GM21737 (cell line): ENCODE results near the gene CREB3L2.

ENCODE experiments used
- ATAC-seq: cut with Tn5 transposase; IDR thresholded peaks from one replicate; pipeline ENCODE4 v1.9.1; 2021; ENCODE audit warnings: mild to moderate bottlenecking, moderate library complexity; ENCODE audit not compliant: unreplicated experiment

CREB3L2 gene

DNA sequence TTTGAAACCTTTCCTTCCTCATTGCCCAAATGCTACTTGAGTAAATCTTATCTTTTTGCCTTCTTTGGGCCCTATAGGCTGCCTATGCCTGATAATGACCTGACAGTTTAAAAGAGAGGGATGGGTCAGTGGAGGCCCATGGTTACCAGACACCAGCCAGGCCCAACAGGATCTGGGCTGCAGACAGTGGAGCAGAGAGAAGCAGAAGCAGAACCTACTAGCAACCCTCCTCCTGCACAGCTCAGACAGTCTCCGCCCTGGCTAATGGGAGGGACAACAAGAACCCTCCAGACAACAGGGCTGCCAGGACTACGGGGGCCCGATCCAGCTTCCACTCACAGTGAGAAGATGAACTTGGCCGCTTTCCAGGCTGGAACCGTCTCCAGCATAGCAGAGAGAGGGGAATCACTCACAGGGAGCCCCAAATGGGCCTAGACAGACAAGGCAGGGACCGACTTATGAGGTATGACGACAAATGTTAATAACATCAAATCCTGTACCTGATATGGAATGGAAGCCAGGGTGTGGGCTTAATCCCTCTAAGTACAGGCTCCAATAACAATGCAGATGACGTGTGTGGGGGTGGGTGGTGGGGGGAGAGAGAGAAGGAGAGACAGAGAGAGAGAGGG lies 123.4 kb downstream of the CREB3L2 start:
- ATAC-seq, result no peak

DNA sequence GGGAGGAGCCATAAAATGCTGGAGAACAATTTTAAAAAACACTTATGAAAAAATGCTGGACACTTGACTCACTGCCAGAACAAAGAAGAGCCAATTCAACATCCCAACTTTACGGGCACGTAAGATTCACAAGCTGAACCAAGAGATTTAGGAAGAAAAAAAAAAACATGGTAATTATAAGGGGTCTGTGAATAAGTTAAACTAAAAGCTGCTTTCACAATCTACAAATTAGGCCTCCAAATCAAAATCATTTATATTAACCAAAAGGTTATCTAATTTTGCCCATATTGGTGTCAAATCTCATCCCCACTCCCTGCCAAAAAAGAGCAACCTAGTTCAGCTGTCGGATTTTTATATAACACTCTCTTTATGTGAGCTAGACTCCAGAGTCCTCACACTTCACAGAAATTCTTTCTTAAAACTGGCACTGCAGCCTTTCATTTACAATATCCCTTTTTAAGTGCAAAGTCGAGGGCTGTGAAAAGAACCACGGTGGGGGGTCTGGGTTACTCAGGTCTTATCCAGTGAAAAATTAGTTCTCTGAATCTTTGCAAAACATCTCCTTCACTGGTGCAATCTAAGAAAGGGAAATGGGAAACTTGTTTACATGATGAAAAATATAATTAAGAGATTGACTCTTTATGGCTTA lies 124.7 kb downstream of the CREB3L2 start:
- no peak for ATAC-seq

DNA sequence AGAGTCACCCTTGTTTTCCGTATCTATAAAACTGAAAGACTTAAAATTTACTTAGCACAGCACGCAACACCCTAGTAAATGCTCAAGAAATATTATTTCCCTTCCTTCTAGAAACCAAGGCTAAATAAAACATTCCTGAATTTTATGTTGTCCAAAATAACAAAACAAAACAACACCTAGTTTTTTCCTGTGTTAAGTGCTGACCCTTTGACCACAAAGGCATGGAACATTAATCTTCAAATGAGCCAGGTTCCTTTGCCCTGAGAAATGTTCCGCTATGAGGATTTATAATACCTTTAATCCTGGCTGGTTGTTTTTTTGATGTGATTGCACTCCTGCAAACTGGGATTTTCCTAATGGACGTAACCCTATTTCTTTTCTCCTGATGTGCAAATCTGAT lies 126.1 kb downstream of the CREB3L2 start:
- no peak for ATAC-seq

DNA sequence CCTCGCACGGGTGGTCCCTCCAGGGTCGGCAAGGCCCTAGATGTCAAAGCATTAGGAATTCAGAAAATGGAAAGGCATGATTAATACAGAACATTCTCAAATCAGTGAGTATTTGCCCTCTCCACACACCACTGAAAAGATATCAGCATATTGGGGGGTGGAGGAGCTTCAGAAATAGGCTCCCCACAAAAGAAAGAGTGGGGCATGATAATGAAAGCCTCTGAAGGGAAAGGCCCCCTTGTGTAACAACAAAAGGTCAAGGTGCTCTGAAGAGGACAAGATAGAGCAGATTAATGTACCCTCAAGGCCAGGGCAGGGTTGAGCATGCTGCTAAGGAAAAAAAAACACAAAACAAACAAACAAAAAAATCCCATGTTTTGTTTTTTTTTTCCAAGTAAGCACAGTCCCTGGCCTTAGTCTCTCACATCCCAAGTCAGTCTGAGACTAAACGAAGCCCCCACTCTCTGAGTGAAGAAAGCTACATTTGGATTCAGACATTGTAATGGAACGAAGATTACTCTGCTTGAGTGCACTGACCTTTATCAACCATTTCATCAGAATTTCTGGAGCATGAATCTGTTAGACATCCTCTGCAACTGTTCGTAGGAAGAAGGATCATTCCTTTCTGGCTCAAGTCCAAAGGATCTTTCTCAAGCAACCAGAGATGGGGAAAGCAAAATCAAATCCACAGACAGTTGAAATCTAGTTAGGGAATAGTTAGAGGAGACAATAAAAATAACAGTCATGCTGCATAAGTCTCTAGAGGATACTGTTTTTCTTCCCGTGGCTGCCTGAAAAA lies 127.7 kb downstream of the CREB3L2 start:
- ATAC-seq, result no peak

DNA sequence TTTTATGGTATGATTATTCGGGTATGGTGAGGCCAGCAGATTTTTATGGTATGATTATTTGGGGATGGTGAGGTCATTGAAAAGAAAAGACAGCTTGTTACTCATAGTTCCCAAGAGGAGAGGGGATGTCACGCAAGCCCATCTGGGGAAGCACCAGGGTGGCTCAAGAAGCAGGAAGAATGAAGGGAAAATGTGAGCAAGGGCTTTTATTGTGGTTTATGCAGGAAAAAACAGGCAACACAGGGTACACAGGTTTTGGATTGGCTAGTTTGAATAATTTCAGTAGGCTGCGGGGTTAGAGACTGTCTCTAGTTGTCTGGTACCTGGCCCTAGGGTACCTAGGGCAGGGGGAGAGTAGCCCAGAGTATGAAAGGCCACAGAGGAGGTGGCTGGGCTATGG lies 128.4 kb downstream of the CREB3L2 start:
- no peak for ATAC-seq

DNA sequence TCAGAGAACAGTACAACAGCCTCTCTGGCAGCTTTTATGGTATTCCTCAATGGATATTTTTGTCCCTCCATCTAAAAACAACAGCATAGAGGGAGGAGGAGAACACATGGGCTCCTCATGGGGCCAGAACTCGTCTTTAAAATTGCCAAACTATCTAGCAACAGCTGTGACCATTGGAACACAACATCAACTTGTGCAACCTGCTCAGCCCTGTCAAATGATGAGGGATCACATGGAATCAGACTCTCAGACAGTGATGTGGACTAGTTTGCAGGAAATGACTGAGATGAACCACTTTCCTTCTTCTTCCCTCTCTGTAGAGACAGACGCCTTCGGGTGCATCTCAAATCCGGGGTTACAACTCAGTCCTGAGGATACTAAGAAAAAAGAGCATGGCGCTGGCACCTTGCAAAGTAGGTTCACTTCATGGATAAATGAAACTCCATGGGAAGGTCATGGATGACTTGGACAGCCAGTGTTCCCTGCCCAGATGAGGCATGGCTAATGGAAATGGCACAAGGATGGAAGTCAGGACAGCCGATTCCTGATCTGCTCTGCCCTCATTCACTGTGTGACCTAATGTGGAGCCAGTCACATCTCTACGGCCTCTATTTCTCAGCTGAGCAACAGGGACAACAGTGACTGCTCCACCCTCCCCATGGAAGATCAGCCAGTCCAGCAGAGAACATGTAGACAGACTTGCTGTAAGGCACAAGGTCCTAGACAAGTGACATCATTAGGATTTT lies 130.5 kb downstream of the CREB3L2 start:
- ATAC-seq, result no peak

DNA sequence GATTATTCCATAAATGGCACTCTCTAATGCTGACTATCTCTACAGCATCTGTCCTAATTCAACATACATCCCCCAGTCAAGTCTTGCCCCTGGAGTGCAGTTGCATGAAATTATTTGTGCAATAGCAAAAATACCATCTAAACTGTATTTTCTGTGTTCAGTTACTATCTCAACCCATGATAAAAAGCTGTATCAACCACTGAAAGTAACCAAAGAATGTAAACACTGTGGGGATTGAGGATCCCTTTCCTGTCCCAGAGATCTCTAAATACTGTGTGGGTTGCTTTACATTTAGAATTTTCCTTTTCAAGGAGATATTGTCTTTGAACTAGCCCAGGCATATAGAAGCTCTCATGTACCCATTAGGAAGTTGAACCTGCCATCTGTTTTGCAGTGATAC lies 131.2 kb downstream of the CREB3L2 start:
- no peak for ATAC-seq

DNA sequence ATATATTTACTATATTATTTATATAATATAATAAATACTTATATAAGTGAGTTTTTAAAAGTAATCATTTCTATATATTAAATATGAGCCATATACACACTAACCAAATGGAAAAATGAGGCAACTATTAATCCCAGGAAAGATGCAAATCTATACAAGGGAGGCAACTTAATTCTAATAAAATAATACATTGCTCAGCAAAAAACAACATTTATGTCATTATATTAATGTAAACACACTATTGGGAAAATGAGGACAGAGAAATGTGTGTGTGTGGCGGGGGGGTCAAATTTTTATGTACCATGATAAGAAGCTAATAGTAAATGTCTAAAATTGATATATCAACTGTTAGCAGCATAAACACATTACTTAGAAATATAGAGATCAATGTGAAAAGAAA lies 131.8 kb downstream of the CREB3L2 start:
- no peak for ATAC-seq

- ATAC-seq, result no peak
Measured at GRCh38 chr7:137869260-137869659, 132.6 kb downstream of the CREB3L2 start.

- ATAC-seq, result no peak
Measured at GRCh38 chr7:137867289-137867688, 134.6 kb downstream of the CREB3L2 start.

GRCh38 chr7:137865764-137866163 lies 136.1 kb downstream of the CREB3L2 start:
- no peak for ATAC-seq

DNA sequence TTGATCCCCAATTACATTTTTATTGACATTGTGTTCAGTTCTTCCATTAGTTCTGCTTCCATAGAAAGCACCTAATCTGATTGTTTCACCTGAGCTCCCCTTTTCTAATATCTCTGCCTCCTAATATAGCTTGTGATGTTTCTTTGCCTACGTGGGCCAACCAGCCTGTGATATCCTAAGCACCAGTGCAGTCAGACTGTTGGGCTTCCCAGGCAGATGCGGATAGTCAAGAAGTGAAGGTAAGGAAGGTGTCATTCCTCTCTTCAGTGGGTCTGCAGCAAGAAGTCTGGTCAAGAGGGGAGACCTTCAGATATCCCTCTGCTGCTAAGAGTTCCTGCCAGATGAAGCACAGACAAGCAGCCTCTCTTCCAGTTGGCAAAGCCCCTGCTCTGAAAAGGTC lies 138.9 kb downstream of the CREB3L2 start:
- no peak for ATAC-seq

DNA sequence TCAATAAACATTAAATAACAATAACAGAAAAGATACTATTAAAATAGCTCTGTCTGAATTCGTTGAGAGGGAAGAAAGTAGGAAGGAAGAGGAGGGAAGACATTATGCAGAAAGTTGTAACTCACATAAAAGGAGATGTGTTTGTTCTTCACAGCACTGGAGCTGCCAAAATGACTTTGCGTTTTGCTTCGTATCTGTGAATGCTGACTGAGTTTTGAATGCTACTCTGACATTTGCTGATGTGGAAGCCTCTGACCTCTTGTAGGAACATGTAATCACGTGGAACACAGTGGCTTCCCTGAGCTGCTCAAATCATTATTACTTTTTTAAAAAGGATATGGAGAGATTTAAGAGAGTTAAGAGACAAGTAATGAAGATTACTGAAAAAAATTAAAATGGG lies 139.5 kb downstream of the CREB3L2 start:
- no peak for ATAC-seq

DNA sequence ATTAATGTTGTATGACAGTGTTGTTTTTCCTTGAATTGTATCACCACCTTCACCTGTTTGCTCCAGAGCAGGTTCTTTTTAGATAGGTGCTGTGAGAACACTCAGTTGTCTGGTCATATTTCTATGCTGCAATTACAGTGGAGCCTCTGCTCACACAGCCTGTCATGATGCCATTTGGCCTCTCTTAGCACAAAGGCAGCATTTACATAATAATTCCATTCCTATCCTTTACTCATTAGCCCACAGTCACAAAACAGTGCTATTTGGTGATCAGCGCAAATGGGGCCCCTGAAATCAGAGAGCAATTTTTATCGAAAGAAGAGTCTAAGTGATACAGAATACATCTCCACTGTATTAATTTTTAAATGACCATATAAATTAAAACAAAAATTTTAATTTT lies 141.3 kb downstream of the CREB3L2 start:
- no peak for ATAC-seq

- no peak for ATAC-seq
Measured at GRCh38 chr7:137853053-137853452, 148.8 kb downstream of the CREB3L2 start.

DNA sequence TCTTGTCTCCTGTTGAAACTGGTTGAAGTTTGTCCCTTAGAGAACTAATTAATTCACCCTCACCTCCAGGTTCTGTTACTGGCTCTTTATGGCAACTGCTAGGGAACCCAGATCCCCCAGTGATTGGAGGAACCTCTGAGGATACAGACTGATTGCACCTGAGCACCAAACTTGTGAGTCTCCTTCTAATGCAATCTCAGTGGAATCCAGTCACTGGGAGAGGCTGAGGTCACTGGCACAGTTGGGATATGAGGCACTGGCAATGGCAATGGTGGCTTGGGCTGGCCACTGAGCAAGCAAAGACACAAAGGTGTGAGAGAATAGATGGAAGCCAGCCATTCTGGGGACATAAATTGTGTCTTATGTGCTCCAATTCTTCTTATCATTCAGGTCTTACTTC lies 149.8 kb downstream of the CREB3L2 start:
- no peak for ATAC-seq

DNA sequence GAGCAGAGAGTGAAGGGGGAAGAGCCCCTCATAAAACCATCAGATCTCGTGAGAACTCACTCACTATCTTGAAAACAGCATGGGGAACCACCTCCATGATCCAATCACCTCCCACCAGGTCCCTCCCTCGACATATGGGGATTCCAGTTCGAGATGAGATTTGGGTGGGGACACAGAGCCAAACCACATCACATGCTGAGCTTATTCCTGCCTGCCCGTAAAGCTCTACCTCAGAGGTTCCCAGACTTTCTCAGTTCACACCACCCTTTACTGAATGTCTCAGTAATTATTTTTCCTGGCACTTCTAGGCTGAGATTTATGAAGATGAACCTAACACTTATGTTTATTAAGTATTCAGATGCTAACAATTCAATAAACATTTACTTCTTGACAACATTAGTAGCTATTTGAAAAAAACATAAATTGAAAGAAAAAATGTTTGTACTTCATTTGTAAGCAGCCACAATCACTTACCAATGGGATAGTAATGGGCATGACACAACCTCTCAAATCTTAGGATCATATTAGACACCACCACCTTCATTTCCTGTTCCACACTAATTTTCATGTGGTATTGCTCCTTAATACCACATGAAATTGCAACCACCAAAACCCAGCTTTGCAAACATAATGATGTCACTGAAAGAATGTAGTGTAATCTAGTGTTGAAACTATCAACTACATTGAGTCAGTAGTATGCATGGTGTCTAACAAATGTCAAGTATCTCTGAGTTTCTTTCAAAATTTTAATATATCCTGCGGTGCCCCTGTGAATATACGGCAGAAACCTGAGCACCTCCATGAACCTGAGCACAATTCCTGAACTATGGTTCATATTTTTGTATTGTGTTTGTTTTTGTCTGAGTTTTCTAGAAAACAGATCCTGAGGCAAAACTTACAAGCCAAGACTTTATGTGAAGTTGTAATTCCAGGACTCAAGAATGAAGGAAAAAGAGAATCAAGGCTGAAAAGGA lies 150.6 kb downstream of the CREB3L2 start:
- no peak for ATAC-seq

GRCh38 chr7:137850571-137850970 lies 151.3 kb downstream of the CREB3L2 start:
- ATAC-seq, result no peak

DNA sequence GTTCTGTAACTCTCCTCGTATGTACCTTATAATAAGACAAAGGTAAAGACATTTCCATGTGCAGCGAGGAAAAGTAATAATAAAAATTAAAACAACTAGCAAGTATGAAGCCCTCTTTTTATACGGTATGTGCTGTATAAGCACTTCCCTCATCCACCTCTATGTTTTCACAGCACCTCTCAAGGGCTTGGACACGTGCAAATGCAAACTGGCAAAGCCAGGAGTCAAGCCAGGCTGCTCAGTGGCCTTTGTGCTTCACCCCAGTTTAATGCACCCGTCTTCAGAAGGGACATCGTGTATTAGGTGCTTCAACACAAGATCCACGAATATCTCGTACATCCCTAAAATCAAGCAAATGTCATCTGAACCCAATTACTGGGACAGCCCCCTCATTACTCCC lies 153.8 kb downstream of the CREB3L2 start:
- ATAC-seq, result no peak

GRCh38 chr7:137847568-137848050 lies 154.3 kb downstream of the CREB3L2 start:
- no peak for ATAC-seq
